ENCODE data around the gene ENO1.
"Not testable (repeated sequence)": the region's sequence is repeated elsewhere in the genome, so short reads cannot be mapped to it uniquely, and the experiment has no call there.

GRCh38 chr1:8886031-8886524 lies 7.6 kb upstream of the ENO1 start:
- TF ChIP-seq EP300, POLR2A, CTCF (IDR thresholded peaks at IDR 0.05): not testable (repeated sequence)

Data from stomach (tissue), 4 donors.